GM19463 (cell line): ENCODE data around the gene IRX2.

Experiments used
- ATAC-seq: cut with Tn5 transposase; IDR thresholded peaks from one replicate; pipeline ENCODE4 v1.9.1; 2021; ENCODE audit warnings: mild to moderate bottlenecking, moderate library complexity; ENCODE audit not compliant: unreplicated experiment

Gene IRX2

DNA sequence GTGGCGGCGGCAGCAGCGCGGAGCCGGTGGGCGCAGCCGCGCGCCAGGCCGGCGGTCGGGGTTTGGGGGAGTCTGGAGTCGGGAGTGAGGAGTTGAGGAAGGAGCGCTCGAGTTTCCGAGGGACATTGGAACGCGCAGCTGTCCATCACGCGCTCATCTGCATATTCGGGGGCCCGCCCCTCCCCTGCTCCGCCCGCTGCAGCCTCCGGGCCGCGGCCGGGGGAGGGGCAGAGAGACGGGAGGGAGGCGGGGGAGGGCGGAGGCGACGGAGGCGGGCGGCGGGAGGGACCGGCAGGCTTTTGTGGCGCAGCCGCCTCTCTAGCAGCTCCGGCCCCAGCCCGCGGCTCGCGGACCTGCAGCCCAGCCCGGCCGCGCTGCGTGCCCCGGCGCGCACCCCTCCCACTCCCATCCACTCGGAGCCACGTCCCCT is at the start of gene IRX2:
Gene IRX2, minus strand, starts transcription at position 86 of the 430 bp plus-strand sequence. CDS start 264 bp downstream, outside the sequence.
- ATAC-seq, result no peak

DNA sequence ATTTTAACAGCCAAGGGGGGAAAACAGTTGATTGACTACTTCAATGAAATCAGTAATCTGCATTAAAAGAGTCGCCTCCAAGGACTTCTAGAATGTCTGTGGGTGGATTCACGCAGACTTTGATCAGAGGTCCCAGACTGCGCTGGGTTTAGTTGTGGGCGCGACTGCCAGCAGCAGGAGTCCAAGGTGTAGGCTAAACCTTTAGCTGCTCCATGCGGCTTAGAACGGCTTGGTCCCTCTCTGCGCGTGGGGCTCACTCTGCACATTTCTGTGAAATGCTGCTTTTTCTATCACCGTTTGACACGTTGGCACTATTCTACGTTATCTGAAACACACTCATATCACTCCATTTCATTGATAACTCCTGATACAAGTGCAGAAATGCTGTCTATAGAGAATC is 48.6 kb upstream of the IRX2 start:
- ATAC-seq, result no peak

DNA sequence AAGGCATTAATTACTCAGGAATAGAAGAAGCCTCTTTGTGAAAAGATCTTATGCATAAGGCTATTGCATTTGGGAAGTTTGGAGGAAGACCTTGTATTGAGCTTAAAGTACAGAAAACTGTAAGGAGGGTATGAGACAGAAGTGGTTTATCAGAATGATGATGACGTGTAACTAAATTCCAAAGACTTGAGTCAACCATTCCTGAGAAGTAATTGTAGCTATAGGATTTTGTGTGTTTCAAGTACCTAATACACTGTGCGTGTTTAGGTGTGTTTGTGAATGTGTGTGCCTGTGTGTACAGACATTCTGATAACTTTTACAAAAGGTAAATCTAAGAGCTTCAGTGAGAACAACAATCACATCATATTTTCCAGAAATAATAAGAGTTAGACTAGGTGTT is 46.5 kb upstream of the IRX2 start:
- ATAC-seq, result no peak

DNA sequence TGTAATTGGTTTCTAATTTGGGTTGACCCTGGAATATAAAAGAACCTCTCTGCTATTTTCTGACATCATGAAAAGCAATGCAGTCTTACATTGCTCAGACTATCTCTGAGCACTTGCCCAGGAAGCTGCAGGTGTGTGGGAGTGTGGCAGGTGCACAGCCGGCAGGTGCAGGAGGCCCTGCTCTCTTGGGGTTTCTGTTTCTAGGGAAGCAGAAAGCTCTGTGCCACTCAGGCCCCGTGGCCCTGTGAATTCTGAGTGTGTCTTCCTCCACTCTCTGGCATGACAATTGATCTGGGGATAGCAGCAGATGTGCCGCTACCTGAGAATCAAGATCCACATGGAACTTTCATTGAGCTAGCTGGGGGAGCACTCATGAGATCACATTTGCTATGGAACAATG is 45.7 kb upstream of the IRX2 start:
- no peak for ATAC-seq

DNA sequence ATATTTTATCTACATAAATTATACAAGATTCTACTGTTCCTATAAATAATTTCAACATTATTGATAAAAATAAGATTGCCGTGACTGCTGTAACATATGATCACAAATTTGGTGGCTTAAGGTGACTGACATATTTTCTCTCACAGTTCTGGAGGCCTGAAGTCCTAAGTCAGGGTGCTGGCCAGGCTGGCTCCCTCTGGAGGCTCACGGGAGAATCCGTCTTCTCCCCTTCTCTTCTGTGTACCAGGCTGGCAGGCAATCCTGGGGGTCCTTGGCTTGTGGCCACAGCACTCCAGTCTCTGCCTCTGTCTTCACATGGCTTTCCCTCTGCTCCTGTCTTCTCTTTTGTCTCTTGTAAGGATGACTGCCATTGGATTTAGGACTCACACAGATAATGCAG is 31.7 kb upstream of the IRX2 start:
- ATAC-seq, result no peak

DNA sequence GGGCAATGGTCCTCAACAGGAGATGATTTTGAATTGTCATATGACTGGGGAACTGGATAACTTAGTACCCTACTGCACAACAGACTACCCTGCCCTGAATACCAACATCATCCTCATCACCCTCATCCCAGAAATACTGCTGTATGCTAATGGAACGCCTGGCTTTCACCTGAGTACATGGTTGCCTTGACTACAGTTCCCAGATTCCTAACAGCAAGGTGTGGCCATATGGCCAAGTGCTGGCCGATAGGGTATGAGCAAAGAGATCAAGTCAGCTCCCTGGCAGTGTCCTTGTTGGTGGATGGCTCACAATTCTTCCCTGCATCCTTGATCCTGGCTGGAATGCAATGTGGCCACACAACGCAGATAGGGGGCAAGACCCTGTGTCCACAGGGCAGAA is 31.2 kb upstream of the IRX2 start:
- ATAC-seq, result no peak

DNA sequence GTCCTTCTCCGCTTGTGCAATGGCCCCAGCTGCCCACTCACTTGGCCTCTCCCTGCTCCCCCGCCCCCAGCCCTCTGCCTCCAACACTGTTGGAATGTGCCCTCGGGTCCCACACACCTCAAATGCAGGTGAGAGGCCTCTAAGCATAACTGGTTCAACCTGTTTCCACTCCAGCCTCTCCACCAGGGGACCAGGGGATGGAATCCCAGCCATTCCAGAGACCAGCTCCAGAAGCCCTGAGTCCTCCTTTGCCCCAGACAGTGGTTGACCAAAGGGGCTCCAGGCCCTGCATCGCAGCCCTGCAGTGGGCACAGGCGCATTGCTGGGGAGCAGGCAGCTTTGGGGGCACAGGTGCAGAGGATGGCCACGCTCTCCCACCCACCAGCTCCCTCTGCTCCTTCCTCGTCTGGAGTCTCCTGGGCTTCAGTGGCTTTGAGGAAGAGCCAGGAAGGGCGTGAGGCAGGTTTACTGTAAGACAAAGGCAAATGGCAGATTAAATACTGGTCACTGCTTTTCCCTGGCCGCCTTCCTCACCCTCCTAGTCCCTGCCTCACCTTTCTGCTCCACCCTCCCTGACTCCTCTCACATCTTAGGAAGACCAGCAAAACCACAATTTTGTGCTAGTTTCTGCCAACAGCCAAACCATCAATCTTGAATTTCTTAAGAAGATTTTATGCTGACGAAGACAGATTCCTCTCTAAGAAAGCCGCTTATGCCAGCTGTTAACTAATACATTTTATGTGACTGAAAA is 29.1 kb upstream of the IRX2 start:
- ATAC-seq, result no peak

DNA sequence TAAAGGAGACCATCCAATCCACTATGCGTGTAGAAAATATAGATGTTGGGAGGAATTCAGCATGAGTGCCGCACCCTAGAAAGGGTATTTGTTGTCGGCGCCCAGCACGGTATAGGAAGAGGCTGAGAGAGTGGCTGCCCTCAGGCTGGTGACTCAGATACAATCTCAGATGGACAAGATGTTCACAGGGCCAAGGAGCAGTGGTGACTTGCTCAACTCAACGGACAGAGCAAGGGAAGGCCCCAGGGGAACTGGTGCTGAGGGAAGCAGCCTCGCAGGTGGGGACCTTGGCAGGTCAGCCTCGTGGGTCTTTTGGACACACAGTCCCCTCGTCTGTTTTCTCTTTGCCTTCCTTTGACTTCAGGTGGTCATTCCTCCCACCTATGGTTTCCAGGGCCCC is 28.0 kb upstream of the IRX2 start:
- no peak for ATAC-seq

DNA sequence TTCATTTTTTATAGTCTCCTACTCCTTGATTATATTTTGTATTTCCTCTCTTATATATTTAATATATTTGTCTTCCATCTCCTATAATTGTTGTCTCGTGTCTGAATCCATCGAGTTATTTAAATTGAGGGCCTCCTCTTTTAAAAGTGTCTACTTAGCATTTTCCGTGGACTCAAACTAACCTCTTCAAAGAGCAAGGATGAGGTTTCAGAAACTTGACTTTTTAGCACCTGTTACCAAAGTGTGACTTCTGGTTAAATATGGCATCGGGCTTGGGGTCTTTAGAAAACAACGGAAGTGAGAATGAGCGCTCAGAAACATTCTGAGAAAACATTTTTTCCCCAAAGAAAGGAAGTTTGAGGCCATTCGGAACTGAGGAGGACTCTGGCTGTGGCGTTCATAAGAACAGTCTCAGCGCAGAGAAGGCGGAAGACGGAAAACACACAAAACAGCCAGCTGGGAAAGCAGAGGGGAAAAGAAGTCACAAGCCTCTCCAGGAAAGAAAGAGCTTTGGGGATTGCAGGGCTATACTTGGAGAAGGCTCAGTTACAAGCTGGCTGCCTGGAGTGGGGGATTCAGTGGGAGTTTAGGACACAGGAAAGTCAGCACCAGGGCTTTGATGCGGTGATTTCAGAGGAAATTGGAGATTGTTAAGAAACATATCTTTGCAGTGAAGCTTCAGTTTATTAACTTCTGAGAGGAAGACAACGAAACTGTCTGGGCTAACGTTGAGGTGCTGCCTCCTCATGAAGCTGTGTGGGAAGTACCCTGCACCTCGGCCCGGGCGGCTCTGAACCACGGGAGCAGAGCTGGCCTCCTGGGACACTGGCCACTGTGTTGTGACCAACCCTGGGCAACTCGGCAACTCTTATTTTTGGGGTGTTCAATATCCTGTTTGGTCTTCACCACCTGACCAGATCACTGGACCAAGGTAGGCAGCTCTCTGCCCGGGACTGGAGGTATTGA is 25.1 kb upstream of the IRX2 start:
- ATAC-seq, result no peak

DNA sequence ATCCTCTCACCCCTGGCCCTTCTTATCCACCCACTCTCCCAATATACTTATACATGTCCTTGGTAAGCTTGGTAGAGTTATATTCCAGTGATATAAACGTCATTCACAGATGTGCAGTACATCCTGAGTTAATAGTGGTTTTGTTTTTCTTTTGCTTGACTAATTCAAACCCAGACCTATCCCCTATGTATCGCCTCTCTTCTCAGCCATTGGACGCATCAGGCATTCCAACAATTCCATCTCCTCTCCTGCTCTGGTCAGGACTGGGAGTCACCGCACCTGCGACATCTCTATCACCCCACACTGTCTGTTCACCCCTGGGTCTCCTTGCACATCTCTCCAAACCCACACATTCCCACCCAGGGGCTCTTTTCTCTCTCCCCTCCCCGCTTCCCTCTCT is 21.9 kb upstream of the IRX2 start:
- no peak for ATAC-seq

DNA sequence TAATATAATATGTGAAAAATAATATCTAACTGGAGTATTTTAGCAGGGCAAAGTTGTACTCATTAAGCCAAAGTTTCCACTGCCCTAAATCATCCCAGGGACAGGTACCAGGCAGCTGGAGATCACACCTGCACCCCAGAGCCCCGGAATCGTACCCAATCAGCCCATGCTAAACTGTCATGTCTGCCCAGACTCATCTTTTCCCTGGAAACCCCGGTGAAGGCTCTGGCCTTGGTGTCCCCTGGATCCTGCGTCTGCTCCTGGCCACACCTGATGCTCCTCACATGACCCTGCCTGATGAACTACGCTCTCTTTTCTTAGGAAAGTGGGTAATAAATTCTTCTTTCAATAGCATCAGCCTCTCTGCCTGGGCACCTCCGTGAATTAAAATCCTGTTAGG is 15.6 kb upstream of the IRX2 start:
- no peak for ATAC-seq

DNA sequence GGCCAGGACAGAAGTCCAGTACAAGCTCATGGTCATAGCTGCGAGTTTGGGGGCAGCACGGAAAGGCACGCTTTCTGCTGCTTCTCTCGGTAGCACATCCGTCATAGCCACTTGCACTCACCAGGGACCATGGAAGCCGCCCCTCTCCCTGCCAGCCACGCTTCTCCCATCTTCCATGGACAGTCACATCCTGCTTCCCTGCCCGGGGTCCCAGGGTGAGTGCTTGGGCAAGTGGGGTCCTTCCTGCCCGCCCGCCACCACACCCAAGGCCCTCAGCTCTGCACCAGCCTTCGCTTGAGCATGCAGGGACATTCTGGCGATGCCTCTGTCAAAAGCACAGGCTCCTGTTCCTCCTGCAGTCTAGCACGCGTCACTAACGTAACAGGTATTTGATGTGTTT is 13.1 kb upstream of the IRX2 start:
- ATAC-seq, result no peak

DNA sequence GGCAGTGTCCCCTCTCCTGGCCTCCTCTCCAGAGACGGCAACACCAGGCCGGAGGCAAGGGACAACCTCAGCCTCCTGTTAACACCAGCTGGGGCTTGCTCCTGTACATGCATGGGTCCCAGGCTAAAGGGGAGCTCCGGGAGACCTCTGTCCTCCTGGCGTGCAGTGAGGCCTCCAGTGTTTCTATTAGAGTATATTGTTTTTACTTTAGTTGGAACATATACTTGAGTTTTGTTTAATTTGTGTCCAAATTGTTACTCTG is 12.0 kb upstream of the IRX2 start:
- no peak for ATAC-seq

DNA sequence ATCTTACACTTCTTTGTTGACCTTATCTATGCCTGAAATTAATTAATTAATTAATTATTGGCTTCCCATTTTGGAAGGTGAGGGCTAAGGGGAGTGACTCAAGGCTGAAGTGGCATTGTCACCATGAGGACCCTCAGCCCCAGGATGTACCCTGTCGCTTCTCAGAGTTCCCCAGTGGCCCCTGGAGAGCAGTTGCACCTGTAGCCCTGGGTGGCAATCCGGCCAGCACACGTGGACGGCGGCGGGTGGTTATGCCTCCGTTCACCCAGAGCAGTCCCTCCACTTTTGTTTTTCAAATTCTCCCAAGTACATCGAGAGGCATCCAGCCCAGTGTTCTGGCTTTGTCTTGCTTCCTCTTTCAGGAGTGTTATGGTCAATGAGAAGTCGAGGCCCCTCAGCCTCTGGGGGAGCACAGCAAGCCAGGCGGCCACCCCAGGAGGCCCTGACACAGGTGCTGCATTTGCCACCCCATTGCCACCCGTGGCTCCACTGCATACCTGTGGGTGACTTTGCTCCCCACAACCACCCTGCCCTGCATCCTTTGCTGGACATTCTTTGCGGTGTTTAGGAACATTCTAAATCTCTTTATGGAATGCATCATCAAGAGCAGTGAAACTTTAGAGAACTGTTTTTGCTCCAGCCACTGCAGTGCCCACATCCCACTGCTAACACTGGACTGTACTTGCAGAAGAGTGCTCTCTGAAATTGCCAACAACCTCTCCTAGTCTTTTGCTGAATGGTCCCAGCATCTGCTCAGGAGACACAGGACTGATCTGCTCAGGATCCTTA is 11.5 kb upstream of the IRX2 start:
- ATAC-seq, result no peak

DNA sequence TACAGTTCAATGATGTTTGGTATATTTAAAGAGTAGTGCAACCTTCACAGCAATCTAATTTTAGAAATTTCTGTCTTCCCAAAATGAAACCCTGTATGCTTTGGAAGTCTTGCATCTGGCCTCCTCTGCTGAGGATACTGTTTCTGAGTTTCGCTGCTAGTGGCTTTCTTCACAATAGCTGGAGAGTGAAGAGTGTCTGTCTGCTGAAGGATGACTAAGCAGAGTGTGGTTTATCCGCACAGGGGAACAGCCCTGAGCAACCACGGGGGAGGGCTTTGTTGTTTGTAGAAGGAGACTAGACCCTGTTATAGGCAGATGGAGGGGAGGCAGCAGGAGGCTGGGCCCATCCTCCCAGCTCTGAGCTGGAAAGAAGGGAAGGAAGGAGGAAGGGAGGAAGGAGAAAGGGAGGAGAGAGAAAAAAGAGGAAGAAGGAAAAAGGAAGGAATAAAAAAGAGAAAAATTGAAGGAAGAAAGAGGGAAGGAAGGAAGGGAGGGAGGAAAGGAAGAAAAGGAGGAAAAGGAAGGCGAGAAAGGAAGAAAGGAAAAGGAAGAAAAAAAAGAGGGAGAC is 10.5 kb upstream of the IRX2 start:
- no peak for ATAC-seq

DNA sequence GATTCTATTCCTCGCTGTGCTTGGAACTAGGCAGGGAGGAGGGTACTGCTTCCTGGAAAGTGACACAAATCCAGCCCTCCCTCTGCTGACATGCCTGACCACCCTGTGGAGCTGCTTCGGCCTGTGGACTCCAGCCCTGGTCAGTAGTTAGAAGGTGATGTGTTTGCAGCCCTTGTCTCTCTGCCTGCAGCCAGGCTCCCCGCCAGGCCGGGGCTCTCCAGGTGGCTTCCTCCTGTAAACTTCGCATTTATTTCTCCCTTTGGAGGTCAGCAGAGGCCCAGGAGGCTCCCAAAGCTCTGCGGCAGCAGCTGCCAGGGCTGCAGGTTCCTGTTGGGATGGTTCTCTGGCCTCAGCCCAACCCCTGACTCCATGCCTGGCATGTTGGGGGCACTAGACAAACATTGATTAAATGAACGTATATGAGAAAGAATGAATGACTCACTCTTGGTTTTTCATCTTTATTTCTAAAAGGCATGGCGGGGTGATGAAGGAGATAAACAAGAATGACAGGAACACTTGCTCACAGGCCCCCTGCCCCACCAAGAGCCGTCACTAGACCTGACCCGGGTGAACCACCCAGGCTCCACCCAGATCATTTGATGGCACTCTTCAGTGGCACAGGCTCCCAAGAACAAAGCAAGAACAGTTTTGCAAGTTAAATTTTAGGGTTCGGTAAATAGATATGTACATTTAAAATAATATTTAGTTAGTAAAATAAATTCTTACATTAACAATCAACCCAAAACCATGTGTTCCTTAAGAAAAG is 8.4 kb upstream of the IRX2 start:
- no peak for ATAC-seq

DNA sequence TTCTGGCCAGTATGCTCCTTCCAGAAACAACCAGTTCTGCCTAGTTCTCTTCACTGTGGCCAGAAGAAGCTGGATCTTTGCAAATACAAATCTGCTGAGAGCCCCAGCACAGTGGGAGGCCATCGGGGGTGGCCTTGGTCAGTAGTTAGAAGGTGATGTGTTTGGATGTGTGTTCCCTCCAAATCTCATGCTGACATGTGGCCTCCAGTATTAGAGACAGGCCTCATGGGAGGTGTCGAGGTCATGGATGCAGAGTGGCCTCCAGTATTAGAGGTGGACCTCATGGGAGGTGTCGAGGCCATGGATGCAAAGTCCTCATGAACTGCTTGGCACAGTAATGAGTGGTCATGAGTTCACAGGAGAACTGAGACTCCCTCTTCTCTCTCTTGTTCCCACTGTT is 7.6 kb upstream of the IRX2 start:
- no peak for ATAC-seq

DNA sequence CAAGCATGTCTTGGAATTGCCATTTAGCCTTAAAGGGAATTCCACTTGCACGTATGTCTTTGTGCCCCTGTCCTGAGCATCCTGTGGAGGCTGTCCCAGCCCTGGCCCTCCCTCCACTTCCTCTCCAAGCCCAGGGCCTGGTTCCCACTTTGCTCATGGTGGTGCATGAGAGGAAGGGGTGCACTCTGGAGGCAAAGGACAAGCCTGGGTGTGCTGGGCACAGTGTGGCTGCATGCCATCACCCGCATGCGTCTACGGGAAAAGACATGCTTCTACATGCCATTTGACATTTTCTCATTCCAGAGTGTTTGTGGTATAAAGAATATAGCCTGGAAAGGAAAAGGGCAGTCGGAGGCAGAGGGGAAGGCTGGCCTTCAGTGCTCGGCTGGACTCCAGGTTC is 7.2 kb upstream of the IRX2 start:
- ATAC-seq, result no peak

DNA sequence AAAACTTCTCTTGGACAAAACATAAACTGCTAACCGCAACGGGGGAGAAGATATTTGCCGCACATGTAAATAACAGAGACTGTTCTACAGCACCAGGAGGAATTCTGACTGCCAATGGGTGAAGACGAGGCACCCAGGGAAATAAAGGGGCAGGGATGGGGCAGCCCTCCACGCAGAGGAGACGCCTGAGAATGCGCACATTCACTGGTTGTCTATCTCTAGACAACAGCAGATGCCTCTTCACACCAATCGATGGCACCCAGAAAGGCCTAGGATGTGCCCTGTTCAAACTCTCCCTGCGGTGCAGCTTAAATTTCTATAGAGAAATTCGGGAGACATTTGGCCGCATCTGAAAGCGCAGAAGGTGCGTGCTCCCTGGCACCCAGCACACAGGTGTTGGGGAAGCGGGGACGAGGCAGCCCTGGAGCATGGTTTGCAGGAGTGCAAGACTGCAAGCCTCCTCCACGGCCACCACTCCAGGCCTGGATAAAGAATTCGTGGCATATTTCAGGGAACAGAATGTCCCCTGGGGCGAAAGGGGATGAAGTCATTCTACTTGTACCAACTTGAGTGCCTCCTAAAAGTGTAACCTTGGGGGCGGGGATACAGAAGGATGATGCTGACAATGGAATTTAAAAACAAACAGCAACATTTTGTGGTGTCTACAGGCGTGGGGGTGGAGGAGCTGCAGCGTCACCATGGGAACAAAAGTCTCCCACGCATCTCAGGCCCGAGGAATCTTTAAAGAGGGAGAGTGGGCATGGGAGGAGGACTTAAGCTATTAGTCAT is 6.3 kb upstream of the IRX2 start:
- ATAC-seq, result no peak
